Neural crest cell (in vitro differentiated cells): ENCODE measurements around the gene GRAP2. TPM values are rescaled to one million over a fixed set of nuclear protein-coding genes. Genes with fewer than 3 reads are reported as not detected.

Experiments
- DNase-seq: peaks from one replicate; pipeline ENCODE4 v3.0.0; 2021; ENCODE audit warnings: low read depth, mixed read lengths, low spot score
- H3K27ac Mint-ChIP-seq: one replicate; pipeline ENCODE4 v1.8.0; 2021; ENCODE audit warnings: mild to moderate bottlenecking, mixed read lengths; ENCODE audit not compliant: unreplicated experiment
- H3K27me3 Mint-ChIP-seq: 2 replicates; pipeline ENCODE4 v1.8.0; 2021; ENCODE audit warnings: low read depth, mild to moderate bottlenecking, mixed read lengths
- H3K36me3 Mint-ChIP-seq: 2 replicates; pipeline ENCODE4 v1.8.0; 2021; ENCODE audit warnings: low read depth, mild to moderate bottlenecking, mixed read lengths
- H3K4me1 Mint-ChIP-seq: 2 replicates; pipeline ENCODE4 v1.8.0; 2021; ENCODE audit warnings: mixed read lengths
- H3K4me3 Mint-ChIP-seq: one replicate; pipeline ENCODE4 v1.8.0; 2021; ENCODE audit warnings: mild to moderate bottlenecking, mixed read lengths
- H3K9me3 Mint-ChIP-seq: 2 replicates; pipeline ENCODE4 v1.8.0; 2021; ENCODE audit warnings: mixed read lengths
- total RNA-seq: library from RNA; stranded (reverse); gene quantifications from 2 replicates; pipeline ENCODE4 v1.2.1, GENCODE V29; 2021
- TF ChIP-seq, protein P1 (sequence below): fragments of 200-600 bp; sonication (generic); conservative IDR thresholded peaks from 2 replicates; pipeline ENCODE4 v1.5.0; 2021; ENCODE audit warnings: antibody characterized with exemption, mild to moderate bottlenecking

The GRAP2 gene
- total RNA-seq, 1 donor from 2014 or later = 0.12 TPM

- no peak overlapping the region for H3K4me3 Mint-ChIP-seq
- H3K4me1 Mint-ChIP-seq = peaks cover 43% of the 10 kb centered on the region
Observed at GRCh38 chr22:39937906-39938305, 37.0 kb downstream of the GRAP2 start.

DNA sequence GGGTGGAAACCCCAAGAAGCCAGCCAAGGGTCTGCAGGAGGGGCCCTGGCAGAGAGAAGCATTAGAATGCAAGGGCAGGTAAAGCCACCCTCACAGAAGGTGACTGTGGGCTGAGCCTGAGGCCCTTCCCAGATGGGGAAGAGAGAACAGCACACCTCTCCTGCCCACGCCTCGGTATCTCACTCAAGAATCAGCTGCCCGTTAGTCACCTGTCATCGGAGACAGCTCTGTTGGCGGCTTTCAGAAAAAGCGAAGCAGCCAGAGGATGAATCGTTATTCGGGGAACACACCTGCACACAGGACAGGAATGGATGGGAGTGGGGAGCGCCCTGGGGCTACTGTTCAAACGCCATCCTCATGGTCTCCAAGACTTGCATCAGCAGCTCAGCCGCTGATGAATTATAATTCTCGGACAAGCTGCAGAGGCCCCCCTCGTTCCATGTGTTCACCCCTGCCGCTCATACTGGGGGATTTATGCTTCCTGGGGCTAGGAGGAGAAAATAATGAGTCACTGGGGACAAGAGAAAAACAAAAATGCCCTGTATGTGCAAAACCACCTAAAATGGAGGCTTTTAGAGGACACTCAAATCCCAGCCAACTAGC lies 37.7 kb downstream of the GRAP2 start:
- Mint-ChIP-seq H3K36me3 (no peaks in the 10 kb centered on the region), H3K27ac (no peak overlapping the region), H3K4me1 (peaks cover 37% of the 10 kb centered on the region), H3K9me3 (no peaks in the 10 kb centered on the region), H3K4me3 (no peak overlapping the region), H3K27me3 (peaks cover 4% of the 10 kb centered on the region)
- DNase-seq = no peak
- TF ChIP-seq, protein P1, sequence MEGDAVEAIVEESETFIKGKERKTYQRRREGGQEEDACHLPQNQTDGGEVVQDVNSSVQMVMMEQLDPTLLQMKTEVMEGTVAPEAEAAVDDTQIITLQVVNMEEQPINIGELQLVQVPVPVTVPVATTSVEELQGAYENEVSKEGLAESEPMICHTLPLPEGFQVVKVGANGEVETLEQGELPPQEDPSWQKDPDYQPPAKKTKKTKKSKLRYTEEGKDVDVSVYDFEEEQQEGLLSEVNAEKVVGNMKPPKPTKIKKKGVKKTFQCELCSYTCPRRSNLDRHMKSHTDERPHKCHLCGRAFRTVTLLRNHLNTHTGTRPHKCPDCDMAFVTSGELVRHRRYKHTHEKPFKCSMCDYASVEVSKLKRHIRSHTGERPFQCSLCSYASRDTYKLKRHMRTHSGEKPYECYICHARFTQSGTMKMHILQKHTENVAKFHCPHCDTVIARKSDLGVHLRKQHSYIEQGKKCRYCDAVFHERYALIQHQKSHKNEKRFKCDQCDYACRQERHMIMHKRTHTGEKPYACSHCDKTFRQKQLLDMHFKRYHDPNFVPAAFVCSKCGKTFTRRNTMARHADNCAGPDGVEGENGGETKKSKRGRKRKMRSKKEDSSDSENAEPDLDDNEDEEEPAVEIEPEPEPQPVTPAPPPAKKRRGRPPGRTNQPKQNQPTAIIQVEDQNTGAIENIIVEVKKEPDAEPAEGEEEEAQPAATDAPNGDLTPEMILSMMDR = no peak

More at GRCh38 chr22:39937906-39938305, 37.0 kb downstream of the GRAP2 start:
- Mint-ChIP-seq H3K27me3 (peaks cover 4% of the 10 kb centered on the region), H3K27ac (no peak overlapping the region), H3K9me3 (no peaks in the 10 kb centered on the region), H3K36me3 (no peaks in the 10 kb centered on the region)
- TF ChIP-seq, protein P1 = no peak
- DNase-seq = no peak

- Mint-ChIP-seq H3K27ac (no peak overlapping the region), H3K4me3 (no peak overlapping the region), H3K36me3 (no peaks in the 10 kb centered on the region), H3K9me3 (no peaks in the 10 kb centered on the region), H3K4me1 (peaks cover 25% of the 10 kb centered on the region), H3K27me3 (peaks cover 4% of the 10 kb centered on the region)
- TF ChIP-seq, protein P1 = no peak
- no peak for DNase-seq
Observed at GRCh38 chr22:39939830-39940229, 38.9 kb downstream of the GRAP2 start.

DNA sequence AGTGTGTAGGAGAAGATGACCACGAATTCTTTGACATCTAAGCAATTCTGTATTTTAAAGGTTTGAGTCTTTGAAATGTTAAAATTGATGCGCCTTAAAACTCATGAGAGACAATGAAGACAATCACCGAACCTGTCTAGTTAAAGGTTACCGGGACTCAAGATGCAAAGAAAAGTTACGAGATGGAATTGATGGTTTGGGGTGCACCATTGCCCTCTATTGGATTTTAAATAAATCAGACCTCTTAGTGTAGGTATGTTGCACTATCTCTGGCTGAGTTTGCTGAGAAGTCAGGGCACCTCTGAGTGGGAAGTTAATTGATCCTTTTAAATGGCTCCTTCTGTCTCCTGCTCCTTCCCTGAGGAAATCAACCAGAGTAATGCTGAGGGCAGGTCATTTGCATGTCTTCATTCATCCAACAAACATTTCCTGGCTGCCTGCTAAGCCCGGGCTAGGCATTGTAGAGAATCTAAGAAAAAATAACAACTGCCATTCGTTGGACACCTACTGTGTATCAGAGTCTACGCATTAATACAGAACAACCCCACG lies 39.9 kb downstream of the GRAP2 start:
- H3K4me3 Mint-ChIP-seq = no peak overlapping the region
- H3K27me3 Mint-ChIP-seq = peaks cover 4% of the 10 kb centered on the region
- no peak overlapping the region for H3K27ac Mint-ChIP-seq
- DNase-seq = no peak
- H3K4me1 Mint-ChIP-seq = peaks cover 19% of the 10 kb centered on the region
- TF ChIP-seq, protein P1 = no peak
- no peaks in the 10 kb centered on the region for H3K36me3 Mint-ChIP-seq
- H3K9me3 Mint-ChIP-seq = no peaks in the 10 kb centered on the region

DNA sequence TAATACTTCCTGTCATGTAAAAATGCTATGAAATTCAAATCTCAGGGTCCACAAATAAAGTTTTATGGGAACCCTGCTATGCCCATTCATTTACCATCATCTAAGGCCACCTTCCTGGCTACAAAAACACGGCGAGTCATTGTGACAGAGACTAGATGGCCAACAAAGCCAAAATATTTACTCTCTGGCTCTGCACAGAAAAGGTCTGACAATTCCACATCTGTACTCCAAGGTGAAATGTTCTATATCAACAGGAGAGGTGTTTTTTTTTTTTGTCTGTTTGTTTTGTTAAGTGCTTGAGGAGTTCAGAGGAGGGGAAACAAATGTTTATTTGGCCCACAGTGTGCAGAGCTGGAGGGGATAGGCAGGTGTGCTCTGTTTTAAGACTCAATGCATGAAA lies 40.7 kb downstream of the GRAP2 start:
- no peaks in the 10 kb centered on the region for H3K27me3 Mint-ChIP-seq
- H3K9me3 Mint-ChIP-seq = no peaks in the 10 kb centered on the region
- H3K4me3 Mint-ChIP-seq = no peak overlapping the region
- H3K27ac Mint-ChIP-seq = no peak overlapping the region
- no peaks in the 10 kb centered on the region for H3K36me3 Mint-ChIP-seq
- TF ChIP-seq, protein P1 = no peak
- DNase-seq = no peak
- peaks cover 15% of the 10 kb centered on the region for H3K4me1 Mint-ChIP-seq
